Esophagus squamous epithelium (tissue), 5 donors: Measurements from ENCODE around the gene ST7. TPM values are rescaled to one million over a fixed set of nuclear protein-coding genes. Genes with fewer than 3 reads are reported as not detected.

Experiments used
- DNase-seq: peaks from one replicate; lab custom pipeline; 2025; lab: John Stamatoyannopoulos, UW
- H3K27ac ChIP-seq, 4 donors: fragments of 200-600 bp; sonication (generic); one replicate each; pipeline ENCODE4 v1.5.1; 2016 to 2019; ENCODE audit warnings: mild to moderate bottlenecking in 1 of 4
- H3K27me3 ChIP-seq, 4 donors: fragments of 200-600 bp; sonication (generic); 1 replicate in 3 of 4; 2 replicates in 1 of 4; pipeline versions ENCODE4 v1.5.1 to v1.6.0; 2017 to 2021; ENCODE audit warnings: antibody characterized with exemption in 1 of 4
- H3K36me3 ChIP-seq, 3 donors: fragments of 200-600 bp; sonication (generic); one replicate each; pipeline ENCODE4 v1.5.1; 2016 to 2019
- H3K4me1 ChIP-seq, 3 donors: fragments of 200-600 bp; sonication (generic); one replicate each; pipeline ENCODE4 v1.5.1; 2017 to 2019
- H3K4me3 ChIP-seq, 4 donors: fragments of 200-600 bp; sonication (generic); 1 replicate in 3 of 4; 2 replicates in 1 of 4; pipeline ENCODE4 v1.5.1; 2016 to 2019; ENCODE audit warnings: mild to moderate bottlenecking in 2 of 4, moderate library complexity in 1 of 4
- H3K9me3 ChIP-seq, 3 donors: fragments of 200-600 bp; sonication (generic); one replicate each; pipeline ENCODE4 v1.5.1; 2016 to 2019
- POLR2A ChIP-seq, 4 donors: fragments of 450-650 bp; IDR thresholded peaks; one replicate each; pipeline ENCODE4 v1.6.1; 2017; ENCODE audit warnings: antibody characterized with exemption in 4 of 4, mild to moderate bottlenecking in 4 of 4, moderate library complexity in 3 of 4
- WGBS, 2 donors: methylation state at CpG; one replicate each; pipeline ENCODE4 v1.1.5; 2018; 5-methylcytosine and 5-hydroxymethylcytosine counted together
- intact Hi-C: fragments of 100-400 bp; cut with DNase I; formaldehyde crosslinking; loops from one replicate; pipeline ENCODE4 v1.15.0; 2022
- total RNA-seq, 4 donors: library from RNA; depleted of rRNA; stranded (reverse); fragments of >200 nt; gene quantifications; one replicate each; pipeline ENCODE4 v1.1.0, GENCODE V29; 2016
- TF ChIP-seq, protein P1 (sequence below), 6 experiments: fragments of 450-650 bp in 4 of 6; fragments of 200-600 bp in 2 of 6; sonication (generic) in 2 of 6; IDR thresholded peaks; one replicate each; pipeline ENCODE4 v1.5.1; 2016 to 2019; ENCODE audit warnings: antibody characterized with exemption in 6 of 6, mild to moderate bottlenecking in 4 of 6, moderate library complexity in 4 of 6
- donor health status: DM: yes; HTN: yes; CAD: no.

ST7 gene
- total RNA-seq, 4 donors from 2014 or later, result 12.9 to 18.0 (median 15.3) TPM

DNA sequence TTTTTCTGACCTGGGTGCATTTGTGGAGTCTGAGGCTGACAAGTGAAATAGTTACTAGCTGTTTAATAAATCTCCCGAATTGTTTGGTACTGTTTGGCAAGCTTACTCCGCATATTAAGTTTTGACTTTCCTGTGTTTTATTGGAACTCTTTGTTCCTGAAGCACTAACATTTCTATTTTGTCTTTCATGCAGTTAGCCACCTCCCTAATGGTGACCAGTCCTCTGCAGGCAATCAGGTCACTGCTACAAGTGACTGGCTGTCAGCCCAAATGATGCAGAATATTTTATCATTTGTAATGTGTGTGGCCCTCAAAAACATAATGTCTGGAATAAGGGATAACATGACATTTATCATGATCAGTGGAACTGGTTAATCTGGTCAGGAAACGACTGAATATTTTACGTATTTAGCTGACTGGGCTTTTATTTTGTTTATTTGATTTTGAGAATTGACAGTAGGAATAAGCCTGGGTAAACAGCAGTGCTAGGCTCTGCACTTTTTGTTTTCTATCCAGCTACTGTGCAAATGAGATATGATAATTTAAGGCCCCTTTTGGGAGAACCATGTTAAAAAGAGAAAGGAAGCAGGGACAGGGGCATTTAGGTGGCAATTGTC is 82.9 kb downstream of the ST7 start:
- Histone ChIP-seq H3K9me3 (no peaks in the 10 kb centered on the region), H3K27ac (no peak overlapping the region), H3K4me1 (peaks cover 0 to 21% (median 5%) of the 10 kb centered on the region in 3 donors), H3K4me3 (no peak overlapping the region), H3K27me3 (no peaks in the 10 kb centered on the region), H3K36me3 (no peaks in the 10 kb centered on the region)
- intact Hi-C loops, result no loop called here
- WGBS, 2 donors, result 59 to 63% methylated on average over 4 of the region's 4 CpGs
- no peak for TF ChIP-seq POLR2A (IDR thresholded peaks at IDR 0.05)
- TF ChIP-seq, protein P1, sequence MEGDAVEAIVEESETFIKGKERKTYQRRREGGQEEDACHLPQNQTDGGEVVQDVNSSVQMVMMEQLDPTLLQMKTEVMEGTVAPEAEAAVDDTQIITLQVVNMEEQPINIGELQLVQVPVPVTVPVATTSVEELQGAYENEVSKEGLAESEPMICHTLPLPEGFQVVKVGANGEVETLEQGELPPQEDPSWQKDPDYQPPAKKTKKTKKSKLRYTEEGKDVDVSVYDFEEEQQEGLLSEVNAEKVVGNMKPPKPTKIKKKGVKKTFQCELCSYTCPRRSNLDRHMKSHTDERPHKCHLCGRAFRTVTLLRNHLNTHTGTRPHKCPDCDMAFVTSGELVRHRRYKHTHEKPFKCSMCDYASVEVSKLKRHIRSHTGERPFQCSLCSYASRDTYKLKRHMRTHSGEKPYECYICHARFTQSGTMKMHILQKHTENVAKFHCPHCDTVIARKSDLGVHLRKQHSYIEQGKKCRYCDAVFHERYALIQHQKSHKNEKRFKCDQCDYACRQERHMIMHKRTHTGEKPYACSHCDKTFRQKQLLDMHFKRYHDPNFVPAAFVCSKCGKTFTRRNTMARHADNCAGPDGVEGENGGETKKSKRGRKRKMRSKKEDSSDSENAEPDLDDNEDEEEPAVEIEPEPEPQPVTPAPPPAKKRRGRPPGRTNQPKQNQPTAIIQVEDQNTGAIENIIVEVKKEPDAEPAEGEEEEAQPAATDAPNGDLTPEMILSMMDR (IDR thresholded peaks at IDR 0.05), result no peak
- DNase-seq, result no peak

DNA sequence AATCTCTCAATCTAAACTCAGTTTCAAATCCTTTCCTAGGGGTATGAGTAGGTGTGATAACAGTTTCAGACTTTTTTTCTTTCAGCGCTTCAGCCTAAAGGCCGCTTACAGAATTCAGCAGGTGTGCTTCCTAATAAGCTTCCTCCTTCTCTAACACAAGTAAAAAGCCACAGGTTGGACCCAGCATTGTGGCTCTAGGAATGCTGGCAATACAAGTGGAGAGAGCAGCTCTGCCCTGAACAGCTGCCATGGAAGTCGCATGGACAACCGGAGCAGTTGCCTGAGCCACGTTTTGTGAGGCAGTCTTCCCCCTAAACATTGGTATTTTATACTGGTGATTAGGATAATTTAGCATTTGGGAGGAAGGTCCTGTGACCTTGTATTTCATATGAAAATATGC is 83.5 kb downstream of the ST7 start:
- intact Hi-C loops, result no loop called here
- peaks cover 0 to 21% (median 5%) of the 10 kb centered on the region in 3 donors for H3K4me1 ChIP-seq

DNA sequence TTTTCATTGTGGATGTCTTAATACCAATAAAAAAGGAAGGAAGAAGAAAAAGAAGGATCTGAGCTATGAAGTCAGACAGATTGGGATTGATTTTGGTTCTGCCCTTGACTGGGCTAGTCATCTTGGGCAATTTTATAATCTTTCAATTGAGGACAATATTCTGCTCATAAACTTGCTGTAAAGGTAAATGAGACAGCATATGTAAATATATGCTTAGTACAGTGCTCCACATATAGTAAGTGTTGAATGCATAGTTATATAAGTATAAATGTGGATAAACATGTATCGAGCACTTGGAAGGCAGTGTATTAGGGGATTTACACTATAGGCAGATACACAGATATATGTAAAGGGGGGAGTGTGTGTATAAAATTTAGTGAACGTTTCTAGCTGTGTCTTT is 85.1 kb downstream of the ST7 start:
- H3K4me1 ChIP-seq, result peaks cover 0 to 28% (median 5%) of the 10 kb centered on the region in 3 donors
- no peaks in the 10 kb centered on the region for H3K27me3 ChIP-seq
- H3K27ac ChIP-seq, result no peak overlapping the region
- no peak for DNase-seq
- H3K9me3 ChIP-seq, result no peaks in the 10 kb centered on the region
- intact Hi-C loops, result no loop called here
- H3K36me3 ChIP-seq, result no peaks in the 10 kb centered on the region
- no peak overlapping the region for H3K4me3 ChIP-seq
- WGBS, 2 donors, result 67 to 73% methylated on average over 2 of the region's 2 CpGs
- no peak for TF ChIP-seq POLR2A (IDR thresholded peaks at IDR 0.05)
- TF ChIP-seq, protein P1 (IDR thresholded peaks at IDR 0.05), result no peak

More for the DNA sequence above, 83.5 kb downstream of the ST7 start:
- H3K27me3 ChIP-seq, result no peaks in the 10 kb centered on the region
- no peak for DNase-seq
- no peaks in the 10 kb centered on the region for H3K36me3 ChIP-seq
- WGBS, 2 donors, result 86 to 88% methylated on average over 5 of the region's 5 CpGs
- H3K9me3 ChIP-seq, result no peaks in the 10 kb centered on the region
- TF ChIP-seq, protein P1 (IDR thresholded peaks at IDR 0.05), result no peak
- H3K27ac ChIP-seq, result no peak overlapping the region
- no peak overlapping the region for H3K4me3 ChIP-seq

DNA sequence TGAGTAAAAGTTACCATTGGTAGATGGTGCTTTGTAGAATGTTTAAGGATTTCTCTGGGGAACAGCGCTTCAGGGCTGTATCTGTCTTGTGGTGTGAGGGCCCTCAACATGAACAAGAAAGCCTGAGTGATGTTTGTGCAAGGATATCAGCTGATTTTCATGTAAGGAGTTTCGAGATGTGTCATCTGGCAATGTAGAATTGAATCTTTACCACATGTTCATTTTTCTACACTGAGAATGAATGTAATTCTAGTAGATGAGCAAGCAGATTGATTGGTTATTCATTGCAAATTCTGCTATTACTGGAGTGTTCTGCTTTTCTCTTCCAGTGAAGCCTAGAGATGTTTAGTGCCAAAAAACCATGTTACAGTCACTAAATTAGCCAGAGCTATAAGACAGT is 87.7 kb downstream of the ST7 start:
- Histone ChIP-seq H3K27me3 (no peaks in the 10 kb centered on the region), H3K36me3 (no peaks in the 10 kb centered on the region), H3K9me3 (no peaks in the 10 kb centered on the region), H3K4me1 (peaks cover 0 to 20% (median 5%) of the 10 kb centered on the region in 3 donors), H3K4me3 (no peak overlapping the region), H3K27ac (no peak overlapping the region)
- DNase-seq, result no peak
- intact Hi-C loops, result no loop called here
- 78 to 83% methylated on average over 2 of the region's 2 CpGs for WGBS, 2 donors
- TF ChIP-seq, protein P1 (IDR thresholded peaks at IDR 0.05), result no peak
- TF ChIP-seq POLR2A (IDR thresholded peaks at IDR 0.05), result no peak

DNA sequence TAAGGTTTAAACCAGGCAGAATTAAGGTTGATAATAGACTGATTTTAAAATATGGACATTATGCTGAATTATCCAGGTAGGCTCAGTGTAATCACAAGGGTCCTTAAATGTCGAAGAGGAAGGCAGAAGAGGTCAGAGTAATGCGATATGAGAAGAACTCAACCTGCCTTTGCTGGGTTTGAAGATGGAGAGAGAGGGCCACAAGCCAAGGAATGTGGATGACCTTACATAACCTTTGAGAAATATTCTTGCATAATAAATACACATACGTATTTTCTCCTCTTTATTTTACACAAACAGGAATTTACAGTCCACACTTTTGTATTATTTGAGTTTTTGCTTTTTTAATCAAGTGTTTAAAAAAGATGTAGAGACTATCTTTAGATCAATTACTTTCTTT is 88.5 kb downstream of the ST7 start:
- TF ChIP-seq POLR2A (IDR thresholded peaks at IDR 0.05), result no peak
- TF ChIP-seq, protein P1 (IDR thresholded peaks at IDR 0.05), result no peak
- intact Hi-C loops, result no loop called here
- Histone ChIP-seq H3K27ac (no peak overlapping the region), H3K4me3 (no peak overlapping the region), H3K27me3 (no peaks in the 10 kb centered on the region), H3K4me1 (peaks cover 0 to 12% (median 0%) of the 10 kb centered on the region in 3 donors), H3K36me3 (no peaks in the 10 kb centered on the region), H3K9me3 (no peaks in the 10 kb centered on the region)
- DNase-seq, result no peak
- 79 to 80% methylated on average over 3 of the region's 3 CpGs for WGBS, 2 donors
